ENCODE measurements around the gene CELSR3.

The CELSR3 gene

DNA sequence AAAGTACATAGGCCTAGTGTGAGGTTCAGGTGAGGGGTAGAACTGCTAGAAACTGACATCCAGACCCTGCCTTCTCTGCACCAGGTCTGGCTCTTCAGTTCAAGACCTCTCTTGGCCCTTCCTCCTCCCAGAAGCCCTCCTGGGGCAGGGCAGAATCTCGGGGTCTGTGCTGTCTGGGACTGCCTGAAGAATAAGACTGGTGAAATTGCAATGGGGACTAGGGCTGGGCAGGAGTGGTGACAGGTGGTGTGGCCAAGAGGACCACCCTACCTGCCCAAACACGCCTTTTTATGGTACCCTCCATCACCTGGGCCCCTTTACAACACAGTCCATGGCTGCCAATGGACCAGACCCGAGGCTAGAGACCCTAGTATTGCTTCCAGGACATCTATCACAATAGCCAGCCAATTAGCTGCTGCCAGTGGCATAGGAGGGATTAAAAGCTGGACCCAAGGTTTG lies 24.6 kb upstream of the CELSR3 start:
- no peak for DNase-seq (ENCODE audit: low read depth)

GRCh38 chr3:48686538-48687219 lies 24.0 kb upstream of the CELSR3 start:
- peak; percentile 19 for DNase-seq (ENCODE audit: low read depth)

DNA sequence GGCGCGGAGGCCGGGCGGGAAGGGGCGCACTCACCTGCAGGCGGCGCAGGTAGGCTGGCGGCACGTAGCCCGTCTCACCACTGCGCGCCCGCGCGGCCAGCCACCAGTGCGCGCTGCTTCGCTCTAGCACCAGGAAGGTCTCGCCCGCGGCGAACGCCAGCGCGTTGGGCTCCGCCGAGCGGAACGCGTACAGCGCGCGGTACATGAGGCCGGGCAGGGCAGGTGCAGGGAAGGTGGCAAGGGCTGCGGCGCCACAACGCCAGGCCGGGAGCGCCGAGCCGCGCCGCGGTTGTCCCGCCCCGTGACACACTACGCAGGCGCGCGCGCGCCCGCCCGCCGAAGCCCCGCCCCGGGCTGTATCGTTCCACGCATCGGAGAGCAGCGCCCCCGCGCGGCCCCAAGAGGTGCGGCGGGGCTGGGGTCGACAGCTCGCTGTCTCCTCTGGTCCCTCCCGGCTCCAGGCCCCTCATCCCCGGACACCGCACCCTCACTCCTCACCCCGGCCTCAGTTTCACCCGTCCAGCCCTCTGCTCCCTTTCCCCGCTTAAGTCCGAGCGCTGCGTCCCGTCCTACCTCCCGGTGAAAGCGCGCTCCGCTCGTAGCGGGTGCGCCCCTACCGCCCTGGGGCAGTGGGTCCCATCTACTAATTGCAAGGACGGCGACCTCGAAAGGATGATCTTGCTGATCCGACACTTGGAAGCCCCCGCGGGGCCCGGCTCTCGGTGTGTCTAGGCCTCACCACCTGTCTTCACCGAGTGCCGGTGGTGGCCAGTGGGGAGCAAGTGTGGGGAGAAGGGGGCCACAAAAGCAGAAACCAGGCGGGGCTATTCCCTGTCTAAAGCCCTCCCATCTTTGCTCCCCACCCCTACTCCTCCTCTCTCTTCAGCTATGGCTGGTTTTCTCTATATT lies 23.2 kb upstream of the CELSR3 start, which contains the start of gene NCKIPSD:
Gene NCKIPSD, minus strand, starts transcription at position 313 of the 909 bp plus-strand sequence. Its CDS starts 108 bp downstream, at position 205.
- DNase-seq (ENCODE audit: low read depth): peak; percentile 80

DNA sequence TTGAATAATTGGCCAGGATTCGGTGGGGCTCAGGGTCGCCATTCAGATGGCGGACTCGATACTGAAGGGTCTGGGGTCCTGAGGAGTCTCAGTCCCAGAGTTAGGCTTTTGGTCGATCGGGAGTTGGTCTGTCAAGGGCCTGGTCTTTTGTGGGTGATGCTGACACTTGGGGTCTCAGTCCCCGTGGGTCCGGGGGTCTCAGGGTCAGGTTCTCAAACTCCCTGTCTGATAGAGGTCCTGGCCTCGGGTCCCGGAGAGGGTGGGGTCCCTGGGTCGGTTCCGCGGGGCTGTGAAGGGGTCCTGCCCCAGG lies 22.6 kb upstream of the CELSR3 start:
- DNase-seq (ENCODE audit: low read depth): no peak

DNA sequence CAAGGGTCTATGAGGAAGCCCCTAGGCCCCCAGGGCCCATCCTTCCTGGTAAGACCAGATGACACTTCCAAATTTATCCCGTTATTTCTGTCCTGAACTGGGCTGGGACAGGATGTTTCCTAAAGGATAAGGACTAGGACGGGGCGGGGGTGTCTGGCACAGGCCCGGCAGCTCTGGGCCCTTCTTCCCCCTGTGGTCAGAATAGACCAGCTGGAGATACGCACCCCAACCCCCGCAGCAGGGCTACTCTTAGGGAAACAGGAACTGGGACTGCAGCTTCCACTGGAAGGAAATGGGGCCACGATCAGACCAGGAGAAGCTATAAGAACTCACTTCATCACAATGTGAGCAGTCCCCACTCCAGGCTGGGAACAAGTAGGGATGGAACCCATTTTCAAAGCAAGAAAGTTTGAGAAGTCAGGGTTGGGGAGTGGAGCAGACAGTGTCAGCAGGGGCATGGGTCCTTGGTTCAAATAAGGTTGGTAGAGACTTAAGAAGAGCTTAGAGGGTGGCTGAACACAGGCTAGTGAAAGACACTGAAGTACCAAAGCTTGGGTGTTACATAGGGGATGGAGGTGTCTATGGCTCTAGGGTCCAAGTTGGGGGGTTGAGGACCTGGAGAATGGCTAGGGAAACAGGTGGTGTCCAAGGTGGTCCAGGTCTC lies 21.9 kb upstream of the CELSR3 start:
- peak; percentile 64 for DNase-seq (ENCODE audit: low read depth)

DNA sequence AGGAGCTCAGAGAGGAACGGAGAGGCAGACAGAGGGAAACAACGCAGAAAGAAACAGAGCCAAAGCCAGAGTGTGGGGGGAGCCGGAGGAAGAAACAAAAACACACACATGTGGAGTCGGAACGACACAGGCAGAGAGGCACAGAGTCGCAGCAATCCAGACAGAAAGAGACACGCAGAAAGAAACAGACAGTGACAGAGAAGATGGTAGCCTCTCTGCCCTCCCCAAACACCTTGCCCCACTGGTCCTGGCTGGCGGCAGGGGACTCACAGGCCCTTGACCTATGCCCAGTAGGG lies 21.3 kb upstream of the CELSR3 start:
- DNase-seq (ENCODE audit: low read depth): peak; percentile 16

DNA sequence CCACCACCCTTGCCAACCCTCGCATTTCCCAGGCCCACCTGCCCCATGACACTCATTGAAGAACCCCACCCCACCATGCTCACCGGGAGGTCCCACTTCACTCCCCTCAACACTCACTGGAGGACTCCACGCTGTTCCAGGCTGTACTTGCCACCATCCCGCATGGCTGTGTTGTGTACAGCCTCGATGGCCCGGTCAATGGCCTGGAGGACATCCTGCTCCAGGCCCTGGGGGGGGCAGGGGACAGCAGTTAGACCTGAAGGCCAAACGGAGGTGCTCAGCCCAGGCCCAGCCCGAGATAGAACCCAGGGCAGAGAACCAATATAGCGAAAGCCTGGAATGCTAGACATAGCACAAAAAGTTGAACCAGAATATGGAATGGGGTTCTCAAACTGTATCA lies 20.1 kb upstream of the CELSR3 start:
- DNase-seq (ENCODE audit: low read depth): no peak

GRCh38 chr3:48681974-48682610 lies 19.4 kb upstream of the CELSR3 start:
- no peak for DNase-seq (ENCODE audit: low read depth)

- DNase-seq (ENCODE audit: low read depth): no peak
These were observed 18.8 kb upstream of the CELSR3 start for GRCh38 chr3:48681541-48681880.

GRCh38 chr3:48680811-48681540 lies 18.3 kb upstream of the CELSR3 start:
- no peak for DNase-seq (ENCODE audit: low read depth)

DNA sequence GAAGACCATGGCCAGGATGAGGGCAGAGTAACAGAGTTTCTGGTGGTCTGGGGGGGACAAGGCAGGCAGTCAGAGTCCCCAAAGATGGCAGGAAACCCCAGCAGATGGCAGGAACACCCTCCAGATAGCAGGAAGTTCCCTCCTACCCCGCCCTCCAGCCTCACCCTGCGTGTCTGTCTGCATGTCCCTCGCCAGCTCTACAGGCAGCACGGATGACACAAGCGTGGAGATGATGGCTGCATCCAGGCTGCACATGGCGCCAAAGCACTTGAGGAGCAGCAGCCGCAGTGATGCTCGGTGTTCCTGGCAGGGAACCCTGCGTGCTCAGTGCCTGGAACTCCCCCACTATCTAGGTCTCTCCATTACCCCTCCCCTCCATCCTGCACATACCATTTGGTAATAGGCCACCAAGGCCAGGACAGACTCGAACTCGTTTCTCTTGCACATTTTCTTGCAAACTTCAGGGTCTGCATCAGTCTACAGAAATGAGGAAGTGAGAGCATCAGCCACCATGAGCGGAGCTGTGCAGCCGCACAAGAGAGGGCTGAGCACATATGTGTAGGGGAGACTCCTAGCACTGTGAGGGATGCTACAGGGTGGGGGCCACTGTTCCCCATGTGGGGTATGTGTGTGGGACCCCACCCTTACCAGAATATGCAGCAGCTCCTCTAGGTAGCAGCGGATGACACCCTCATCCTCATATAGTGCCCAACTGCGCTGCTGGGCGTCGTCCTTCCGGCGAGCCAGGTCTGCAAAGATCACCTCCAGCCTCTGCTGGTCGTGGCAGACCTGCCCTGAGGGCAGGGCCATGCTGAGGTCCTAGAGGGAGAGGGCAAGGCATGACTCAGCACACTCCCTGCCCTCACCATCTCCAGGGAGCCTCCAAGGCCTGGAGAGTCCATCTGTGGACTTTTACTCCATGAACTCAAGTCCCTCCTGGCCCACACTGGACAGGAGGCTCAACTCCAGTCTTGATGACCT lies 17.0 kb upstream of the CELSR3 start:
- no peak for DNase-seq (ENCODE audit: low read depth)

GRCh38 chr3:48678566-48679380 lies 16.1 kb upstream of the CELSR3 start:
- DNase-seq (ENCODE audit: low read depth): no peak

DNA sequence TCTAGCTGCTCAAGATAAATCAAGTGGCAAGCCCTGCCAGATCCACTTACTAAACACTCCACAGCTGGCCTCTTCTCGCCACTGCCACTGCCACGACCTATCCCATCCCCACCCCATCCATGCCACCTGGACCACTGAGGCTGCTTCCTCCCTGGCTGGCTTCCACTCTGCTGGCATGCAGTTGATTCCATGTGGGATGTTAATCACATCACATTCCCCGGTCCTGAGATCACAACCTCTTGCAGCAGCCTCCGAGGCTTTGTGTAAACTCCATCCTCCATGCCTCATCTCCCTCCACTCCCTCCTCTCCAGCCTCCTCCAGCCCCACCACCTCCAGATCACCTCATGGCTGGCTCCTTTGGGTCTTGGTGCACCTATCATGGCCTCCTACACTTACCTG lies 15.4 kb upstream of the CELSR3 start:
- peak; percentile 71 for DNase-seq (ENCODE audit: low read depth)

DNA sequence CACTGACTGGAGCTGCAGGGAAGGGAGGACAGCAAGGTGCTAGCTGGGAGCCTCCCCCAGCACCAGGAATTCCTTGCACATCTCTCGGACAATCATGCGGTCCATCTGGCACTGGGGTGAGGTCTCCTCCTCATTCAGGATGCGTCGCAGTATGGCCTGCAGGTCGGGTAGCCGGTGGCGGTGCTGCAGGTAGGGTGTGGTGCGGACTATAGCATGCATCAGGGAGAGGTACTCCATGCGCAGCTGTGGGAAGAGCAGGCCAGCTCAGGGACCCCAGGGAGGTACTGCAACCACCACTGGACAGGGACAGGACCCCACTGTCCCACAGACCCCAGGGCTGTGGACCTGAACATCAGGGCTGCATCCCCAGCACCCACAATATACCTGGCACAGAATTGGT lies 11.8 kb upstream of the CELSR3 start:
- DNase-seq (ENCODE audit: low read depth): no peak

DNA sequence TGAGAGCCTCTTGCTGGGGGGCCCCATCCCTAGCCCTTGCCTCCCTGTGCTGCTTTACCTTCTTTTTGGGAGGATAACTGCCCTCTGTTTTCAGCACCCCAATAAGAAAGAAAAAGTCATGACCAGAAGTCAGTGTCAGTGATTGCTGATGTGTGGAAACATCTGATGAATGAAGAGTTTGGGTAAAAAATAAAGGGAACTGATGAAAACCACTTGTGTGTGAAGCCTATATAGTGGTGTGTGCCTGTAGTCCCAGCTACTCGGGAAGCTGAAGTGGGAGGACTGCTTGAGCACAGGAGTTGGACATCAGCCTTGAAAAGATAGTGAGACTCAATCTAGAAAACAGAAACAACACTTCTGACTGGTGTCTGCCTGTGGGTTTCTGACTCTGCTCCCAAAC lies 9.8 kb upstream of the CELSR3 start:
- DNase-seq (ENCODE audit: low read depth): no peak

DNA sequence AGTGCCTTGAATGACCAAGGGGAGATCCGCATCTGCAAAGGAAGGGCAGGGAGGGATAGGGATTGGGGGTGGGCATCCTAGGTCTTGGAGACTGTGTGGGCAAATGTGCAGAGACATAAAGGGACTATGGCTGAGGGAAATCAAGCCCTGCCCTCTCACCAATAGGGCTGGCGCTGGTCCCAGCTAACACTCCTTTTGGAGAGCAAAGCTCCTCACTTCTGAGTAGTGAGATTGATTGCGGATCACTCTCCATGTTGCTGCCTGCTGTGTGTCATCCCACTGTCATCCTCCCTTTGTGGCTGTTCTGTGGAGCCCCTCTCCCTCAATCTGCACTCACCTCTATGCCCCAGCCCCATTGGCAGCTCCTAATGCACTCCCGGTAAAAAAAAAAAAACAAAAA lies 2.2 kb upstream of the CELSR3 start:
- no peak for DNase-seq (ENCODE audit: low read depth)

- DNase-seq (ENCODE audit: low read depth): no peak
These were observed 1.6 kb upstream of the CELSR3 start for GRCh38 chr3:48664313-48664644.

DNA sequence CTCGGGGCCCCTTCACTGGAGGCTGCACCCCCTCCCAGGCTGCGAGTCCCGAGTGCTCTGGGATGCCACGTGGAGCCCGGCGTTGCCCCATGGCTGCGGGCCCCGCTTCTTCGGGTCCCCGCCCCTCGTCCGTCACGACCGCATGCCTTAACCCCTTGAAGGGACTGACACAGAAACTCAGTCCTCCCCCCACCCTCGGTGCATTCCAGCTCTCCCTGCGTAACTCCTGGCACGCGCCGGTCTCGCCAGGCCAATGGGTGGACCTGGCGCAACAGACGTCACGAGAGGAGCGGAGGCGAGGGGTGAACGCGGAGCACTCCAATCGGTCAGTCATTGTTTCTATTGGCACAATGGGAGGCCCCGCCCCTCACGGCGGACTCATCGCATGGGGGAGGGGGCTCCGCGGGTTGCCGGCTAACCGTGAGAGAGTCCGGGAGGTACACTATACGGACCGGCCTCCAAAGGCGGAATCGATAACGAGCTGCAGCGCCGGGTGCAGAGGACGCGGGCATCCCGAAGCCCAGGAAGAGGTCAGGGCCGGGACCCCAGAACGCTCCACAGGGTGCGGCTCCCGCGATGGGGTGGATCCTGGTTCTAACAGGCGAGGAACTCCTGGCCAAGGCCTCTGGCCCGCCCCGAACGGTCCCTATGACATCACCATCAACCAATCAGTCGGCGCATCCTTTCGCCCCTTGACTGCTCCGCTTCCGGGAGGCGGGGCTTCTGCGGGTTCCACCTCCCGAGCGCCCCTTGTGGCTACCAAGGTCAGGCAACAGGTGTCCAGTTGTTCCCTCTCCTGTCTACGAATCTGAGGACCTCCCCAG lies 1.0 kb upstream of the CELSR3 start:
- peak; percentile 99 for DNase-seq (ENCODE audit: low read depth)

DNA sequence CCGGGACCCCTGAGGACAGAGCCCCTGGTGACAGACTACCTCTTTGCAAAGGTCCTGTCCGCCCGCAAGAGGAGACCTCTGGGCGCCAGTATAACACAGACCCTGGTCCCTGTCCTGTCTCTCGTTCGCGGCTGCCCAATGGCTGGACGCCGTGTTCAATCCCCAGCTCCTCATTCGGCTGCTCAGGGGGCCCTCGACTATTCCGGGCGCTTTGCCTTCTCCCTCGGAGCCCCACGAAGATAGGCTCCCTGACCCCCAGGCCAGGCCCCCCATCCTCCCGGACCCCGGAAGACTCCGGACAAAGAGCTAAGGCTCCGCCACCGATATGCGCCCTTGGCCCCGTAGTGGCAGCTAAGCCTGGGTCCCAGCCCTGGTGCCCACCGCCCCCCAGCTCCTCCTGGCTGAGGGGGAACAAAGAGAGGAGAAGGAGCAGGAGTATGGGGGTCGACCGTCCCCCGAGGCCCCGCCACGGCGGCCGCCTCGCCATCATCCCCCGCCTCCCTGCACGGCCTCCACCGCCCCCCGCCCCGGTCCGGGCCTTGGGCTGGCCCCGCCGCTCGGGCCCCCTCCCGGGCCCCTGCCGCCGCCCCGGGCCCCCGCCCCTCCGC lies 437 bp downstream of the CELSR3 start:
- DNase-seq (ENCODE audit: low read depth): peak; percentile 12

Measured in EH (cell line).